GM18517 (cell line): ENCODE measurements around the gene SOCS1.
"Not testable (repeated sequence)": the region's sequence is repeated elsewhere in the genome, so short reads cannot be mapped to it uniquely, and the experiment has no call there.

ENCODE experiments used
- ATAC-seq: cut with Tn5 transposase; IDR thresholded peaks from one replicate; pipeline ENCODE4 v1.9.1; 2021; ENCODE audit warnings: mild to moderate bottlenecking, moderate library complexity; ENCODE audit not compliant: unreplicated experiment

The SOCS1 gene

GRCh38 chr16:11231367-11231970 is 24.5 kb downstream of the SOCS1 start:
- no peak for ATAC-seq

DNA sequence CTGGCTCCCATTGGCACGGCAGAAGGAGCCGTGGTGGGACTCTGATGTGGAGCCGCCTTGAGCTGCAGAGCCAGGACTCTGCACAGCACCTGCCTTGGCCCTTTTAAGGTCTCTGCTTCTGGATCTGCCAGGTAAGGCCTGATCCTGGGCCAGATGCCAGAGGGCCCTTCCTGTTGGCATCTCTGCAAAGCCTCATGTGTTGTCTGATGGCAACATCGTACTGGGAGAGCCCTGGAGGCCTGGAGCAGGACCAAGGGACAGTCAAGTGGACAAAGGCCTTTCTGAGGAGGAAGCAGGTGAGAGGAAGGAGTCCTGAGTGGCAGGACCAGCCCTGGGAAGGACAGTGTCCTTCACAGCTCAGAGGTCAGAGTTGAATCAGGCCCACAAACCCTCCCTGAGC is 26.1 kb downstream of the SOCS1 start:
- no peak for ATAC-seq

- ATAC-seq, result no peak
Observed at GRCh38 chr16:11229432-11229831, 26.6 kb downstream of the SOCS1 start.

DNA sequence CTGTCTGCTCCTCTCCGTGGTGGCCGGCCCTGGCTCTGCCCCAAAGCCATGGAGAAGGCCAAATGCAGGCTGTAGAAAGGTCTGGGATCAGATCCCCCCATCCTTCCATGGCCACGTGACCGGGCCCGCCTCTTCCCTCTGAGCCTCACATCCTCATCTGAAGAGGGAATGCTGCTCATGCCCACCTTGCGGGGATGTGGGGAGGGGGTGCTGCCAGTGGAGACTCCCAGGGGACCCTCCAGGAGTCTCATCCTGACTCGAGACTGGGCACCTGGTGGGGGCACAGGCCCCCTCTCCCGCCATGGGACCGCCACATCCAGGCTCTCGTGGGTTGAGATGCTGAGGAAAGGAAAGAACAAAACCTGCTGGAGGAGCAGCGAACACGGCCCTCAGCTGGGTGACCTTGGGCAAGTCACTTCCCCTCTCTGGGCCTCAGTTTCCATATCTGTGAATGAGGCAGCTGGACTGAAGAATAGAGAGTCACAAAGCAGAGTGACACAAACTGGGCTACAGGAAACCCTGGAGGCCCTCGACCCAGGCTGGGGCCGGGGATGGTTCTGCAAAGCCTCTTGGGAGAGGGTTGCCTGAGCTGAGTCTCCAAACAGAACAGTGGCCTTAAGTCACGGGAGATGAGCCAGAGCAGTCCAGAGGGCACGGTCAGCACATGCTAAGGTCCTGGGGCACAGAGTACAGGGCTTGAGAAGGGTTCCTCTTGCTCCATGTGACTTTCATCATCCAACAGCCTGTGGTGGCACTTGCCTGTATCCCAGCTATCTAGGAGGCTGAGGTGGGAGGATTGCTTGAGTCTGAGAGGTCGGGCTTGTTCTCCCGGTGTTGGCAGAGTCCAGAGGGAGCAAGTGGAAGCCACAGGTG is 30.1 kb downstream of the SOCS1 start:
- ATAC-seq, result no peak

- peak; percentile 87 for ATAC-seq
Observed at GRCh38 chr16:11224894-11225676, 30.9 kb downstream of the SOCS1 start.

DNA sequence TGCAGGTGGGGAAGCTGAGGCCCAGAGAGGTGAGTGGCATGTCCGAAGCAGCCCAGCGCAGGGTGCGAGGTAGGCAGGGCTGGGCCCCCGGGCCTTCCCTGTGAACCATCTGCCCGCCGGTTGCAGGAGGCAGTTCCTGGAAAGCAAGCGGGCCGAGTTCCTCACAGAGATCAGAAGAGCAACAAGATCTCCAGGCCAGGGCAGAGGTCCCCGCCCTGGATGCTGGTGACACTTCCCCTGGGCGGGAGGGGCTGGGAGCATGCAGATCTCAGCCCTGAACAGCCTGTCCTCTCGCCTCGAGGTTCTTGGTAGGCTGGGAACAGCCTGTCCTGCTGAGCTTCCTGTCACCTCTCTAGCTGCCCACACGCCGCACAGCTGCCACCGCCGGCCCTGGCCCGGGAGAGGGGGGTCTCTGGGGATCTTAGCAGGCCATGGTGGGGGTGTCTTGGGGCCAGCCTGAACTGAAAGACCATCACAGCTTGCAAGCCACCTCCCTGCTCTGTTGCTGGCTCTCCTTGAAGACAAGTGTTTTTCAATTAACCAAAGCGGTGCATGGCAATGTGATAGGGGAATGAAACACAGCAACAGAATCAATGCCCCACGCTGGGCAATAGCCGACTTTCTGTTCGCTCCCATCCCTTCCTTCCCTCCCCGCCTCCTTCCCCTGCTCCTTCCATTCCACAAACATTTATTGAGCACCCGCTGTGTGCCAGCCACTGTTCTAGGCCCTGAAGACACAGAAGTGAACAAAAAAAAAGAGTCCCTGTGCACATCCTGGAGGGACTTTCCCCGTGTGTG is 31.7 kb downstream of the SOCS1 start:
- peak; percentile 47 for ATAC-seq

GRCh38 chr16:11220507-11220906 is 35.5 kb downstream of the SOCS1 start:
- ATAC-seq, result not testable (repeated sequence)

- ATAC-seq, result no peak
Observed at GRCh38 chr16:11219178-11219577, 36.8 kb downstream of the SOCS1 start.

GRCh38 chr16:11218604-11218962 is 37.4 kb downstream of the SOCS1 start:
- no peak for ATAC-seq

GRCh38 chr16:11217651-11218603 is 38.1 kb downstream of the SOCS1 start:
- no peak for ATAC-seq

DNA sequence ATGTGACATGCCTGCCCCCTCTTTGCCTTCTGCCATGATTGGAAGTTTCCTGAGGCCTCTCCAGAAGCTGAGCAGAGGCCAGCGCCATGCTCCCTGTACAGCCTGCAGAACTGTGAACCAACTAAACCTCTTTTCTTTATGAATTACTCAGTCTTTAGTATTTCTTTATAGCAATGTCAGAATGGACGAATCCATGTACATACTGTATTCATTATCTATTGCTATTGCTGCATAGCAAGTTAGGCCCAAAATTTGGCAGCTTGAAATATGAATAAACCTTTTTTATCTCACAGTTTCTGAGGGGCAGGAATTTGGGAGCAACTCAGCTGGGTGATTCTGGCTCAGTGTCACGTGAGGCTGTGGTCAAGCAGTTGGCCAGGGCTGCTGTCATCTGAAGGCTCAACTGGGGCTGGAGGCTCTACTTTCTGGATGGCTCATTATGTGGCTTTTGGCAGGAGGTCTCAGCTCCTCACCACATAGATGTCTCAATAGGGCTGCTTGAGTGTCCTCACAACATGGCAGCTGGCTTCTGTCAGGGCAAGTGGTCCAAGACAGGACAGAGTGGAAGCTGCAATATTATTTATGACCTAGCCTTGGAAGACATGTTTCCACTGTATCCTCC is 40.0 kb downstream of the SOCS1 start:
- no peak for ATAC-seq

DNA sequence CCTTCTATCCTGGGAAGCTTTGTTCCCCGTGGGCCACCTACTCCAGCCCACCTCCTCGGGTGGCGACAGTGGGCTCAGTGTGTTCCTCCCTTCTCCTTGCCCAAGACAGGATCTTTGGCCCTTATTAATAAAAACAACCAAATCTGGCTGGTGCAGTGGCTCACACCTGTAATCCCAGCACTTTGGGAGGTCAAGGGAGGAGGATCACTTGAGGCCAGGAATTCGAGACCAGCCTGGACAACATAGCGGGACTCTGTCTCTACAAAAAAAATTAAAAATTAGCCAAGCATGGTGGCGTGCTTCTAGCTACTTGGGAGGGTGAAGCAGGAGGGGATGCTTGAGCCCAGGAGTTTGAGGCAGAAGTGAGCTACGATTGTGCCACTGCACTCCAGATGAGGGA is 42.2 kb downstream of the SOCS1 start:
- no peak for ATAC-seq

- no peak for ATAC-seq
Observed at GRCh38 chr16:11213373-11213772, 42.6 kb downstream of the SOCS1 start.

- ATAC-seq, result no peak
Observed at GRCh38 chr16:11212798-11213196, 43.2 kb downstream of the SOCS1 start.

- ATAC-seq, result no peak
Observed at GRCh38 chr16:11211977-11212797, 43.8 kb downstream of the SOCS1 start.

DNA sequence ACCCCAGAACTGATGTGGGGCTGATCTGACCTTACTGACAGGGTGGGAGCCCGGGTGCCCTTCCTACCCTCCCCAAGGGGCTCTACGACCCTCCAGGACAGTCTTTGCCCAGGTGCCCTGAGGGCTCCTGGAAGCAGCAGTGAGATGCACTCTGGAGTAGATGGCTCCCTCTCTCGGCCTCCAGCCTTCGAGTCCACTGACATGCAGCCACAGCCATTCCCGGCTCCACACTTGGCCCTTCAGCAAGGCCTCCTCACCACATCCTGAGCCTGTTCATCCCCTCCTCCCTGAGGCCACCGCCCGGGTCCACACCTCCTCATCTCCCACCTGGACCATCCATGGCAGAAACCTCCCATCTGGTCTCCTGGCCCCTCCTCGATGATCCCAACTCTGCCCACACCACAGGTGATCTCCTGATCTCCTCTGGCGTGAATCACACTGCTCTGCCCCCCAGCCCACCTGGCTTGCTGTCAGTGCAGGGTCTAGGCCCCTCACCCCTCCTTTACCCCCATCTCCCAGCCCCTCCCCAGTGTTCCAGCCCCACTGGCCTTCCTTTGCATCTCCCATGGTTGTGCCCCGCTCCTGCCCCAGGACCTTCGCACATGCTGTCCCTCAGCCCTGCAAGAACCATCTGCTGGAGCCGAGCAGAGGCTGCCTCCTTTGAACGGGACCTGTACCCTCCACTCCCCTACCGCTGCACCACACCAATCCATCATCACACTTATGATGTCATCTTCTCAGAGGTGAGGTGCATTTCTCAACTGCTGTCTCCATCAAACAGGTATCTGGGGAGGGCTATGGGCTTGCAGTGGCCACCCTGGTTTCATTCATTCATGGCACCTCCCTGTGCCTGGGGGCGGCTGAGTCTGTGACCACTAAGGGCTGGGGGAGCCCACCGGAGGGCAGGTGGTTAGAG is 44.7 kb downstream of the SOCS1 start:
- ATAC-seq, result no peak

GRCh38 chr16:11210260-11210659 is 45.7 kb downstream of the SOCS1 start:
- no peak for ATAC-seq
